GM19468 (cell line): ENCODE results near the gene CSTF1.

Source experiments
- ATAC-seq: cut with Tn5 transposase; IDR thresholded peaks from one replicate; pipeline ENCODE4 v1.9.1; 2021; ENCODE audit warnings: mild to moderate bottlenecking, moderate library complexity, moderate number of reproducible peaks; ENCODE audit not compliant: unreplicated experiment; ENCODE audit errors: extremely low read depth

The CSTF1 gene

DNA sequence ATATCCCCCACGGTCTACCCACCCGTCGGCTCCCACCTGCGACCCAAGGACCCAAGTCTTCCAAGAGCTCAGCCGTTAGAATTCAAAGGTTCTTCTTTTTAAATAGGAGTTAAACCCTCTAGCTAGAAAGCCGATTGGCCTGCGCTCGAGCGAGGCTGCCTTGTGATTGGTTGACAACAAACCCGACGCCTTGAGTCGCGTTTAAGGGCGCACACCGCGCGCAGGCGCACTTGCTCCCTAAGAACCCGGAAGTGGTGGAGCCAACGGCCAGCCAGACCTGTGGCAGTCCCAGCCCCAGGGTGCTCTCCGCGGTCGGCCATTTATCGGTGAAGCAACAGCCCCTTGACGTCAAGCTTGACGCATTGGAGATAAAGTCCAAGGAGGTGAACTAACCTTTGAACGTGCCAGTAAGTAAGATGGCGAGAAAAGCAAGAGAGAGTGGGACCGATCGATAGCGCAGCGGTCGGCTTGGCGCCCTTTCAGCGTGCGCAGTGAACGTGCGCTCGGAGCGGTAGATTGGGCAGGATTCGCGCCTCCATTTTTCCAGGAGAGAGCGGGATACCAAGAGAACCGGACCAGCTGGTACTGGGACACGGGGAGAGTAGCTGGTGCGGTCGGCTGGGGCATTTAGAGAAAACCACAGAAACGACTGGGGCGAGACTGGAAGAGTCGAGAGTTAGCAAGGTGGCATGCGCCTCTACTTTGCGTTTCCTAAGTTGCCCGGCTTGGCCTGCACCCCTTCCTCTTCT, at the start of gene CSTF1, which contains the start of gene AURKA:
TSS of gene CSTF1 (plus strand) at position 514 of the 749 bp plus-strand sequence. CDS start 2,908 bp downstream, outside the sequence.
TSS of gene AURKA (minus strand) at position 84 of the 749 bp plus-strand sequence. CDS start 4,018 bp downstream, outside the sequence.
- peak; percentile 93 for ATAC-seq

DNA sequence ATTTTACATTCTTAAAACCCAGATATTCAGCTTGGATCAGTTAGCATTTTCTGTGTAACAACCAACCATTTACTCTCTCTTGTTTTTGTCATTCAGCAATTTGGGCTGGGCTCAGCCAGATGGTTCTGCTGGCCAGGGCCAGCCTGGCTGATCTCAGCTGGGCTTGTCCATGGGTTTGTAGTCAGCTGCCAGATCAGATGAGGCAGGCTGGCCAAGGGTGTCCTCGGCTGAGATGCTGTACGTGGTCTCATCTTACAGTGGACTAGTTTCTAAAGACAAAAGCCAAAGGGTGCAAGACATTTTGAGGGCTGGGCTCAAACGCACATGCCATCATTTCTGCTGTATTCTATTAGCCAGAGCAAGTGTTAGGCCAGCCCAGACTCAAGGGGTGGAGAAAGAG, 49.7 kb upstream of the CSTF1 start:
- no peak for ATAC-seq

DNA sequence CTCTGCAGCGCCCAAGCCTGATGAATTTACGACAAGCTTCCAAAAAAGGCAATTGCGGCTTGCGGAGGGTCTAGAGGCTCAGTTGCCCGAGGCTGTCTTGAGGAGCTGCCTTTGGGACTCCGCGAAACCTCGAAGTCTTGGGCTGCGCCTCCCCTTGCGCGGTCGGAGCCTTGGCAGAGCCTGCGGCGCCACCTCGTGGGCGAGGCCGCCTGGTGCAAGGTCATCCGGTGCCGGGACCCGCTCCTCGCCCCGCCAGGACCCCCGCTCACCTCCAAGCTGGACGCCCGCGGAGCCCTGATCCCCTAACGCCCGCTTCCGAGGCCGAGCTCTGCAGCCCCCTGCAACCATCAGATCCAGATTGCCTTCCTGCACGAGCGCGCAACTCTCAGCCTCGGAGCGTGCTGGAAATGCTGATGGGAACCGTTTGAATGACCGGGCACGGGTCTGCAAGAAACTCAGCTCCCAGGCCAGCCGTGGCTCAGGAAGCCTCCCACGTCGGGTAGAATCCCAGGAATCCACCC, 48.5 kb upstream of the CSTF1 start:
- ATAC-seq: no peak

DNA sequence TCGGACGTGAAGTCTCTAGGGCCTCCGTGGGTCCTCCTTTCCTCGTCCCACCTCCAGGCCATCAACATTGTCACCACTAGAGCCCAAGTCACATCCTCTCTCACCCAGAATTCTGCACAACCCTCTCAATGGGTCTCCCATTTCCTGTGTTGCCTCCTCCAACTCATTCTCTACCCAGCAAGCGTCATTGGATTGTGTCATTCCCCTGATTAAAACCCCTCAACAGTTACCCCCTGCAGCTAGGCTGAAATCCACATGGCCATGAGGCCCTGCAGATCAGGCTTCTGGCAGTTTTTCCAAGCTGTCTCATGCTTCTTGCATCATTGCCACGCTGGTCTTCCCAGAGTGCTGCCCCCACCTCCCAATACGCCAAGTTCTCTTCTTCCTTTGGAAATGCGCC, 46.5 kb upstream of the CSTF1 start:
- no peak for ATAC-seq

DNA sequence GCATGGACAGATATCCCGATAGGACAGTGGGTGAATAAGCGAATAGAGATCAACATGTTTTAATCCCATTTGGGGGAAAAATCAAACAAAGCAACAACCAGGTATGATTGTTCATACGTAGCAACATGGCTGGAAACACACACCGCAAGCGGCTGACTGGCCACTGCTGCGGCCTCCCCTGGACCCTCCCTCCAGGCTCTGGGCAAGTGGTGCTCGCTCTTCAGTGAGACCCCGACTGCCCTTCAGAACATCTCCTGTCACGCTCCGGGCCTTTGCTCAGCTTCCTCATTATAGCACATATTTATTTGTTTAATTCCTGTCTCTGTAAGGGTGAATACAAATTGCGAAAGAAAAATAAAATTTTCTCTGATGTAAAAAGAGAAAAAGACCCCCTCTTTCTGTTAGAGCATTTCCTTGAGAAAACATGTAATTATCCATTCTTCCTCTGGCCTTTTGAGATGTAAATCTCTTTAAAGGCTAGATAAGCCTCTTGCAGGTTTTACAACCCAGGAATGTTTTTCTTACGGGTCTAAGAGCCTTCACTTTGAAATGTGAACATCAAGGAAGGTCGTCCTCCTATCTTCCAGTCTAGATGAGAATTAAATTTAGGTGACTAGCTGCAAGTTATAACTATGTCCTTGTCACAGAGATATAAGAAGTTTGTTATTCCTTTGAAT, 44.7 kb upstream of the CSTF1 start:
- ATAC-seq: no peak

DNA sequence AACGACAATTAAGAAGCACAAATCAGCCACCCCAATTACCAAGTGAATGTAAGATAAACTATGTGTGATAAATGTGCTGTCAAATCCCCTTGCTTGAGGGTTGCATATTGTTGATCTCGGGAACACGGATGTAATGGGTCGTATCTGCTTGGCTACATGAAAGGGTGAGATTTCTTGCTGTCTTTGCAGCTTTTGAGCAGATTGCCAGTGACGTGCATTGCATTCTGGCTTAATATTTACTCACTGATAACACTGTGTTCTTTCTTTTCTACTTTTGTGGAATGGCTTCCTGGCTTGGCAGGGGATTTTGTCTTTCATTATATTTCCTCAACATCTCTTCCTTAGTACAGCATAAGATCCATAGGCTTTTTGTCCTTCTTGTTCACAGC, 44.1 kb upstream of the CSTF1 start:
- ATAC-seq: no peak

DNA sequence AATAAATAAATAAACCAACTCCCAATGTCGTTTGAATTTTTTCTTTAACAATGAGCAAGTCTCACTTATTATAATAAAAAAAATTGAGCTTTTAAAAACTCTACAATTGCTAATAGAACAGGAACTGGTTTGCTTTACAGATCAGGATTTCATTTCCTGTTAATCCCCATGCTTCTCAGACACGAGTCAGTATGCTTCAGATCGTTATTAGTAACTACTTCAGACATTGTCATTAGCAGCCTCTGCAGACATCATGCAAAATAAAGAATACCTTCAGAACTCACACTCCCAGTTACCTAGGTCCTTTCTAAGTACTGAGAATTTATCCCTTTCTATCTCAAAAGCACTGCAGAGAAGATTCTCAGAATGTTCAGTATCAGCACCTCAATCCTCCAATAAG, 43.7 kb upstream of the CSTF1 start:
- no peak for ATAC-seq

DNA sequence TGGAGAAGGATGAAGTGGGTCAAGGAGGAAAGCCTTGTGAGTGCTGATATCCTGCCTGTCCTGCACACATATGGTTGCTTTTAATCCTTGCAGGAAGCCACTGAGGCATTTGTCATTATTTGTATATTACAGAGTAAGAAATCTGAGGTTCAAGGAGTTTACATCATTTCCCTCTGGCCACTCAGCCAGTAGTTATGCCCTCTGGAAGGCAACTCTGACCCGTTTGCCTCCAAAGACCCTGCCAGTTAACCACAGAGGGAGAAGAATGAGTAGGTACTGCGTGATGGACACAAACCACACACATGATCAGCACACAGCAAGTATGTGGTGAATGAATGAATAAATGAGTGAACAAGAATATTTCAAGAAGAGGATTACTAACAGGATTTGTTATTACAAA, 41.6 kb upstream of the CSTF1 start:
- no peak for ATAC-seq

DNA sequence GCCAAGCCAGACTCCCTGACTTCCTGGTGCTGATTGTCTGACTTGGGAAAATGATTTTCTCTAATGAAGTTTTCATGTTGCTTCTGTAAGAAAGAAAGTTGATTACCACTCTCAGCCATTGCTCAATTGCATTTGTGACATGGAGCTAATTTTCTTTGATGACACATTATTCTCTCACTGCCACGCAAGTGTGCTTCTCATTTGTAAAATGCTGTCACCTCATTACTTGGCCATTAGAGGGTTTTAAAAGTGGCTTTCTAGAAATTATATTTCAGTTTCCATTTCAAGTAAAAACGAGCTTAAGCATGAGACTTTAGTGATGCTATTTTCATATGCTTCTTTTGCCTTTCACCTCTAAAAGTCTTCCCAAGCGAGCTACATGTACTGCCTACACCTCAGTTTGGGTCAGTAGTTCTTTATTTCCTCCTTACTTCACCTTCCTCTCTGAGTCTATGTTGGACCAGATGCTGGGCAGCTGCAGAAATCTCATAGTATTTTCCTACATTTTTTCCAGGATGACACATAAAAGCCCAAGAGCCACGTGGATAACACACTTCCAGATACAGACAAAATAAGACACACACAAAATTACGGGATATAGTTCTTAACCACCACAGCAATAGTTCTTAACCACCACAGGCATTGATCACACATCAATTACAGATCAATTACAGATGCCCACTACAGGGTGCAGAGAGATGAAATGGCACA, 39.9 kb upstream of the CSTF1 start:
- no peak for ATAC-seq

DNA sequence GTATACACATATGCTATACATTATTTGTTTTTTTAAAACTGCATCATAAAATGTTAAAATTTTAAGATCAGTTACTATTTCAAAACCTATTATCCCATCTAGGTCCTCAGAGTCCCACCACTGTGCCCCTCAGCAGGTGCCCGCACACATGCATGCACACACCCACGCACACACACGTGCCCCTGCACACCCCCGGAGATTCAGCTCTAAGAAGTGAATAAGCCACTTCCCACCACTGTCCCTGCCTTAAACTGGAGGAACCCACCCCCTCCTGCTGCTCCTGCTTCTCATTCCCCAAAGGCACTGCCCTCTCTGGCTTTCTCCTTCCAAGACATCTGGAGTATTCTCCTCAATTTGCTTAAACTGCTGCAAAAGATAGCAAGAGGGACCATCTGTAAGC, 39.1 kb upstream of the CSTF1 start:
- ATAC-seq: no peak

DNA sequence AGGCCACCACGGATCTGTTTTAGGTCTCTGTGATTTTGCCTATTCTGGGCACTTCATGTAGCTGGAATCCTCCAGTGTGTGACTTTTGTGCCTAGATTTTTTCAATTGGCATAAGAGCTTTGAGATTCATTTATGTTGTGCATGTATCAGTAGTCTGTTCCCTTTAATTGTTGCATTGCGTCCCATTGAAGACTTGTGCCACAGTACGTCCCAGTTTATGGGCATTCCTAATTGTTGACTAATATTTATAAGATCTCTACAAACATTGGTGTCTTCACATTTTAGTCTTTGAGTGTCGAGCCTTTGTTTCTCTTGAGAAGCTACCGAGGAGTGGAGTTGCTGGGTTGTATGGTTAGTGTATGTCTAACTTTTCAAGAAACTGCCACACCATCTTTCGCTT, 34.4 kb upstream of the CSTF1 start:
- no peak for ATAC-seq

DNA sequence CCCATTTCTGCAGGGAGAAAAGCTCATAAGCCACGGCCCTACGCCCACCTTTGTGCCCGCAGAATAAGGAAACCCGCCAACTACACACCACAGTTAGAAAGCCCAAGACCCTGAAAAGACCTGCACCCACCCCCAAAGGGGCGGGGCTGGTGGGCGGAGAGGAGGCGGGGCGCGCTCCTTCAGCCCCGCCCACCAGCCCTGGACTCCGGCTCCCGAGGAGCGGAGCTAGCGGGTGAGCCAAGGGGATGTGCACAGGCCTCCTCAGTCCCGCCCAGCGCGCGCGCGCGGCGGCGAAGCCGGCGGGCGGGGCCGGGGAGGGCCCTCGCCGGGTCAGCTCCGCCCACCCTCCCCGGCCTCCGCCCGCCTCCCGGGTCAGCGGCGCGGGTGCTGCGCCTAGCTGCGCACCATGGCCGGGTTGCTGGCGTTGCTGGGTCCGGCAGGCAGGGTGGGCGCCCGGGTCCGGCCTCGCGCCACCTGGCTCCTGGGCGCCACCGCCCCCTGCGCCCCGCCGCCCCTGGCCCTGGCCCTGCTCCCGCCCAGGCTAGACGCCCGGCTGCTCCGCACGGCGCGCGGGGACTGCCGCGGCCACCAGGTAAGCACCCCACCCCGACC, 33.7 kb upstream of the CSTF1 start, which contains the start of gene FAM210B:
TSS of gene FAM210B (plus strand) at position 375 of the 612 bp plus-strand sequence. CDS start at position 407, 32 bp downstream.
- peak; percentile 98 for ATAC-seq

DNA sequence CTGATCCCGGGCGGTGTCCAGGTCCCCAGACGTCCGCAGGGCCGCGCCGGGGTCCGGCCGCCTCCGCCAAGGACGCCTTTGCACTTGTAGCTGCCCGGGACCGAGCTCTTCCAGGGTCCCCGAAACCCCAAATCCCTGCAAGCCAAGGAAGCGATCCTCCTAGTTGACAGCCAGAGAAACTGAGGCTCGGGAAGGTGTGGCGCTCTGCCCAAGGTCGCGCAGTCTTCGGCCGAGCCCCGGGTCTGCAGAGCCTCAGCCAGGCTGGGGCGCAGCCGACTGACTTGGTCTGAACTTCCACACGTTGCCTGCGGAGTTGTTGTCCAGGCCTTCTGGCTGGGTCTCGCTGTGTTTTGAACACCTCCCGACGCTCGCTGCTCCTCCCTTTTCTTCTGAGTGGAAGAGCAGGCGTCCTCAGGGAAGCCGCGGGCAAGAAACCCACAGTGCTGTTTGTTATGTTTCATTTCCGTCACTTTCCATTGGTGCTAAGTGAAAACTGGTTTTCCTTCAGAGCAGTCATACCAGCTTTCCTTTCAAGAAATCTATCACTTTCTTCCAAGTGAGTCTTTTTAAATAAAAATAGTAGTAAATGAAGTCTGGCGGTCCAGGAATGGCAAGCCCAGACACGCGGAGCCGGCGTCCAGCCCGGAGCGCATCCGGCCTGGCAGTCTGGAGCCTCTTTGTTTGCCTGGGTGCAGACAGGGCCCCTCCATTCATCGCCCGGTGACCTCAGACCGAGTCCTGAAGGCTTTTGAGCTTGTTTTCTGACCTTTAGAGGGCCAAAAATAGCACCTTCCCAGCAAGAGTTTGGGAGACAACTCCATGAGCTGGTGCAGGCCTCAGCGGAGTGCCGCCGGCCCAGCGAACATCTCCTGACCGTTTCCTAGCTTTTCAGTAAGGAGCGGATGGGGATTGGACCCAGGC, 33.0 kb upstream of the CSTF1 start:
- no peak for ATAC-seq

DNA sequence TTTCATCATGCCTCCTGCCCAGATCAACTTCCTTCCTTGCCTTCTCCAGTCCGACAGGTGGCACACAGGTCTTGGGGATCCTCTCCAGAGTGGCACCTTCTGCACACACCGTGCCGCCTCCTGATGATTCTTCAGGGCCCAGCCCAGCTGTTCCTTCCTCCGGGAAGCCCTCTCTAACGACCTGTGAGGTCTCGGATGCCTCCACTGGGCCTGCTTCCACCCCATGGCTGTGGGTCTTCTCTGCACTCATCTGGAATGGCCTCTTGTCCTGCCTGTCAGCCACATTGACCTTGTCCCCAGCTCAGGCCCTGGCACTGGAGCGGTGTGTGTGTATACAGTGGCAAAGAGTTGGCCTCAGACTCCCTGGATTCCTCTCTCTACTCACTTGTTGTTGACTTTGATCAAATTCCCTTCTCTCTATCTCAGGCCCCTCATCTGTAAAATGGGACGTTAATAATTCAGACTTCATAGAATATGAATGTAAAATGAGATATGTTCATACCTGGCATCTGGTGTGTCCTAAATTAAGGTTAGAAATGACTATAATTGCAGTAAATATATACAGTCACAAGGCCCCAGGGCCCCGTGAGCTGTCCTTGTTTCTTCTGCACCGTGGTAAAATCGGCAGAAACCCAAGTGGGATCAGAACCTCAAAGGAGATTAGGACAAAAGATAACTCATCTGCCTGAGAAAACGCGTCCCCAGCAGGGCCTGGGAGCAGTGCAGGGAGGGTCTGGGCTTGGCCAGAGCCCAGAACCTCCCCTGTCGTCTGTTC, 32.1 kb upstream of the CSTF1 start:
- no peak for ATAC-seq

DNA sequence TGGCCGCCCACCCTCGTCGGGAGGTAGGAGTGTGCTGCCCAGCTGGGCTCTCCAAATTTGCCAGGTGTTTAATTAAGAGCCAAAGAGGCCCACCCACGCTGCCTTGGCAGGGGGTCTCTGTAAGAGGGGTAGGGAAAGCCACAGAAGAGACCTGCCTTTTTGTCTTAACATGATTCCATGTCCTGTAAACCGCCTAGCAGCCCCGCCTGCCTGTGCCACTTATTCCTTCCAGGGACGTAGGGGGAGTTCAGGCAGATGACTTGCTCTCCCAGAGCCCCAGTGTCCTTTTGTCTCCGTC, 31.6 kb upstream of the CSTF1 start:
- ATAC-seq: no peak

DNA sequence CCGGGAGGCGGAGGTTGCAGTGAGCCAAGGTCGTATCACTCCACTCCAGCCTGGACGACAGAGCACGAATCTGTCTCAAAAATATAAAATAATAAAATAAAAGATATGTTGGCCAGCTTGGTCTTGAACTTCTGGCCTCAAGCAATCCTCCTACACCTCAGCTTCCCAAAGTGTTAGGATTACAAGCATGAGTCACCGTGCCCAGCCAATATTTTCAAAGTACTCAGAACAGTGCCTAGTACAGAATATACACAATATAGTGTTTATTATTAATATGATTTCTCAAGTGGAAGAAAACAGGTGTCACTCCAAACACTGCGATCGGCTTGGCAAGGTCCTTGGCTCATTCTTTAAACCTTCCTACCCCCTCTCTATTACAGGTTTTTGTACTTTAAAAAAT, 30.5 kb upstream of the CSTF1 start:
- ATAC-seq: no peak

DNA sequence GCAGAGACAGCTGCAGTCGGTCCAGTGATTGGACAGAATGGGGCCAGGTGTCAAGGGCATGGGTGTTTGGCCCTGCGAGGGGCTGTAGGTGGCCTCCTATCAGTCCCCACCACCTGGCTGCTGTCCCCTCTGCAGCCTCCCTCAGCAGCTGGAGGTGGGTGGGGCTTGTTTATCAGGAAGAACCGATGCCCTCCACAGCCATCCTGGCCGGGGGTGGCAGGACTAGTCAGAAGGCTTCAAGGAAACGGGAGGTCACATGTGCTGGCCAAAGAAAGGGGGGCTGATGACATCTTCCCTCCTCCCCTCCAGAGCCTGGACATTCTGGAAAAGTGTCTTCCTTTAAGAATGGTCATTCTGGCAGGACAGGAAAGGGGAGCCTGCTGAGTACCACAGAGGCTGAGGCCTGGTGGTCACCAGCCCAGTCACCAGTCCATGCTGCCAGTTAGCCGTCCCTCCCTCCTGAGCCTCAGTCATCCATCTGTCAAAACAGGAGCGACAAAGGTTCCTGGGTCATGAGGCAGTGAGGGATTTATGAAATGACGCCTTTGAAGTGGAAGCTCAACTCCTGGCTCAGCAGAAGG, 29.5 kb upstream of the CSTF1 start:
- no peak for ATAC-seq

DNA sequence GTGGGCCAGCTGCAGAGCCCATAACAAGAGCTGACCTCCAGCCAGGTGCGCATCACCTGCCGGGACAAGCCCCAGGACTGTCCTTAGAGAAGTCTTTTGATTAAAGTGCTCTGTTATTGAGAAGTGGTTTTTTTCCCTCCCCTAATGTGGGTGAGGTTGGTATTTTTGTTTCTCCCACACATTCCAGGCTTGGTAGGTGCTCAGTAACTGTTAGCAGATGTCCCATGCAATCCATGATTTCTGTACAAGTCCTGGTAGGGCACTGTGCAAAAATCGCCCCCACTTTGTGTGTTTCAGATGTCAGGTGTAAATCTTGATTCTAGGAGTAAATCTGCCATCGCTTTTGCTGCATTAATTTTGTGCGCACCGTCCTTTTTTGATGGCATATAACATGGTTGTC, 29.0 kb upstream of the CSTF1 start:
- ATAC-seq: no peak
